CD4-positive, alpha-beta T cell (primary cell): ENCODE data around the gene PRG2. TPM values are rescaled to one million over a fixed set of nuclear protein-coding genes. Genes with fewer than 3 reads are reported as not detected.

Experiments used
- ATAC-seq: fragments of 200-7000 bp; cut with Tn5 transposase; one replicate; pipeline ENCODE4 v1.10.0; 2022; ENCODE audit warnings: mild to moderate bottlenecking; ENCODE audit not compliant: poor library complexity
- CTCF ChIA-PET: fragments of 350-600 bp; sonication (Branson Sonifier 250); formaldehyde crosslinking; loops from one replicate; lab custom pipeline; 2021; ENCODE audit warnings: antibody characterized with exemption, inconsistent platforms; lab: Charles Lee
- POLR2A ChIA-PET: fragments of 350-600 bp; sonication (Branson Sonifier 250); formaldehyde crosslinking; loops from one replicate; lab custom pipeline; 2021; ENCODE audit warnings: antibody characterized with exemption, inconsistent platforms; lab: Charles Lee
- DNase-seq, 14 experiments: peaks; one replicate each; pipeline ENCODE4 v3.0.0-alpha.2; 2013 to 2020; ENCODE audit warnings: mixed read lengths in 2 of 14
- H3K27ac ChIP-seq, 2 donors: one replicate each; pipeline versions ENCODE4 v1.5.1 to v1.7.0; 2013; ENCODE audit warnings: low read length in 2 of 2, low read depth in 1 of 2, mild to moderate bottlenecking in 1 of 2
- H3K27me3 ChIP-seq, 2 experiments: 1 replicate in 1 of 2; 2 replicates in 1 of 2; pipeline versions ENCODE4 v1.6.1 to v1.7.0; 2013; ENCODE audit warnings: low read length in 2 of 2, control low read depth in 1 of 2, mild to moderate bottlenecking in 1 of 2, moderate library complexity in 1 of 2; ENCODE audit not compliant: insufficient read depth in 2 of 2, control insufficient read depth in 1 of 2
- H3K36me3 ChIP-seq: one replicate; pipeline ENCODE4 v1.6.1; 2013; ENCODE audit warnings: low read length, control low read depth; ENCODE audit not compliant: insufficient read depth
- H3K4me1 ChIP-seq: one replicate; pipeline ENCODE4 v1.6.1; 2013; ENCODE audit warnings: low read length, control low read depth; ENCODE audit not compliant: insufficient read depth
- H3K4me3 ChIP-seq: one replicate; pipeline ENCODE4 v1.5.1; 2013; ENCODE audit warnings: mild to moderate bottlenecking, low read length, moderate library complexity
- H3K9me3 ChIP-seq, 2 experiments: 1 replicate in 1 of 2; 2 replicates in 1 of 2; pipeline versions ENCODE4 v1.6.1 to v1.7.0; 2013; ENCODE audit warnings: low read length in 2 of 2, mild to moderate bottlenecking in 2 of 2, control low read depth in 1 of 2, moderate library complexity in 1 of 2; ENCODE audit not compliant: control insufficient read depth in 1 of 2, insufficient read depth in 1 of 2
- H3K27ac Mint-ChIP-seq: one replicate; pipeline ENCODE4 v1.8.0; 2020; ENCODE audit warnings: mixed read lengths
- H3K27me3 Mint-ChIP-seq: one replicate; pipeline ENCODE4 v1.8.0; 2021; ENCODE audit warnings: mixed read lengths
- H3K36me3 Mint-ChIP-seq: one replicate; pipeline ENCODE4 v1.8.0; 2021; ENCODE audit warnings: low read depth, mixed read lengths
- H3K4me1 Mint-ChIP-seq: one replicate; pipeline ENCODE4 v1.8.0; 2021; ENCODE audit warnings: low read depth, mixed read lengths
- H3K4me3 Mint-ChIP-seq: one replicate; pipeline ENCODE4 v1.8.0; 2020; ENCODE audit warnings: mild to moderate bottlenecking, mixed read lengths
- H3K9me3 Mint-ChIP-seq: one replicate; pipeline ENCODE4 v1.8.0; 2020; ENCODE audit warnings: mixed read lengths
- CTCF ChIP-seq: fragments of 200-600 bp; IDR thresholded peaks from one replicate; pipeline ENCODE4 v1.8.0; 2022; ENCODE audit warnings: antibody characterized with exemption, mild to moderate bottlenecking
- intact Hi-C, 2 experiments: fragments of 100-400 bp; cut with DNase I in 1 of 2; cut with micrococcal nuclease in 1 of 2; formaldehyde crosslinking; loops; one replicate each; pipeline versions ENCODE4 v1.15.1 to v1.9.0; 2023 to 2025; cut with DNase I, micrococcal nuclease
- total RNA-seq, 174 experiments: library from RNA in 2 of 174; stranded (reverse) in 2 of 174; gene quantifications; one replicate each; pipeline ENCODE4 v1.2.3 and lab custom pipeline; 2021 to 2026

The PRG2 gene
- total RNA-seq, 2 experiments from 2014 or later, result 0.53 to 1.1 TPM

GRCh38 chr11:57359896-57360690 lies 30.4 kb downstream of the PRG2 start:
- no peaks in the 10 kb centered on the region for H3K4me1 ChIP-seq
- intact Hi-C loops, result loop anchor here in 1 of 2 experiments (5.0 kb wide), 1 partner anchor 72 kb away; no protein-coding TSS in a partner anchor
- POLR2A ChIA-PET, result no interaction called here
- no peak for ATAC-seq
- no peak overlapping the region for H3K27ac ChIP-seq
- no peaks in the 10 kb centered on the region for H3K9me3 Mint-ChIP-seq
- TF ChIP-seq CTCF, result no peak
- H3K36me3 Mint-ChIP-seq, result no peaks in the 10 kb centered on the region
- no peak for DNase-seq
- H3K9me3 ChIP-seq, result peaks cover 0 to 4% of the 10 kb centered on the region in 2 experiments
- CTCF ChIA-PET, result no interaction called here
- H3K4me3 Mint-ChIP-seq, result no peak overlapping the region
- H3K4me1 Mint-ChIP-seq, result no peaks in the 10 kb centered on the region
- H3K27ac Mint-ChIP-seq, result no peak overlapping the region
- no peaks in the 10 kb centered on the region for H3K27me3 ChIP-seq
- H3K27me3 Mint-ChIP-seq, result no peaks in the 10 kb centered on the region
- H3K4me3 ChIP-seq, result no peak overlapping the region
- H3K36me3 ChIP-seq, result no peaks in the 10 kb centered on the region

GRCh38 chr11:57359396-57359795 lies 31.1 kb downstream of the PRG2 start:
- no peaks in the 10 kb centered on the region for H3K9me3 Mint-ChIP-seq
- Histone ChIP-seq H3K4me1 (no peaks in the 10 kb centered on the region), H3K9me3 (peaks cover 0 to 4% of the 10 kb centered on the region in 2 experiments), H3K27ac (no peak overlapping the region), H3K4me3 (no peak overlapping the region), H3K27me3 (no peaks in the 10 kb centered on the region), H3K36me3 (no peaks in the 10 kb centered on the region)
- ChIA-PET POLR2A (no interaction called here), CTCF (no interaction called here)
- ATAC-seq, result no peak
- H3K4me3 Mint-ChIP-seq, result no peak overlapping the region
- intact Hi-C loops, result loop anchor here in 1 of 2 experiments (5.0 kb wide), 1 partner anchor 73 kb away; no protein-coding TSS in a partner anchor
- H3K27me3 Mint-ChIP-seq, result peaks cover 5% of the 10 kb centered on the region
- H3K4me1 Mint-ChIP-seq, result no peaks in the 10 kb centered on the region
- H3K27ac Mint-ChIP-seq, result no peak overlapping the region
- DNase-seq, result no peak
- no peaks in the 10 kb centered on the region for H3K36me3 Mint-ChIP-seq
- no peak for TF ChIP-seq CTCF

GRCh38 chr11:57358991-57359390 lies 31.5 kb downstream of the PRG2 start:
- ChIA-PET POLR2A (no interaction called here), CTCF (no interaction called here)

More at GRCh38 chr11:57358991-57359390, 31.5 kb downstream of the PRG2 start:
- no peaks in the 10 kb centered on the region for H3K27me3 ChIP-seq
- TF ChIP-seq CTCF, result no peak
- H3K4me1 Mint-ChIP-seq, result no peaks in the 10 kb centered on the region
- no peak overlapping the region for H3K4me3 ChIP-seq
- no peaks in the 10 kb centered on the region for H3K9me3 Mint-ChIP-seq
- no peak overlapping the region for H3K4me3 Mint-ChIP-seq
- no peaks in the 10 kb centered on the region for H3K36me3 Mint-ChIP-seq
- H3K27ac Mint-ChIP-seq, result no peak overlapping the region
- no peaks in the 10 kb centered on the region for H3K4me1 ChIP-seq
- ATAC-seq (no peak), DNase-seq (no peak)
- no peak overlapping the region for H3K27ac ChIP-seq
- H3K9me3 ChIP-seq, result peaks cover 0 to 4% of the 10 kb centered on the region in 2 experiments
- no peaks in the 10 kb centered on the region for H3K36me3 ChIP-seq
- H3K27me3 Mint-ChIP-seq, result peaks cover 7% of the 10 kb centered on the region
- intact Hi-C loops, result loop anchor here in 1 of 2 experiments (5.0 kb wide), 1 partner anchor 73 kb away; no protein-coding TSS in a partner anchor
